Left cardiac atrium (tissue), 4 donors: ENCODE results near the gene RSPH4A. TPM values are rescaled to one million over a fixed set of nuclear protein-coding genes. Genes with fewer than 3 reads are reported as not detected.
"Not testable (repeated sequence)": the region's sequence is repeated elsewhere in the genome, so short reads cannot be mapped to it uniquely, and the experiment has no call there.

Source experiments
- ATAC-seq, 2 donors: fragments of 200-7000 bp; cut with Tn5 transposase; one replicate each; pipeline ENCODE4 v1.9.1; 2020; ENCODE audit warnings: mild to moderate bottlenecking in 2 of 2, moderate library complexity in 2 of 2
- DNase-seq: peaks from one replicate; pipeline ENCODE4 v3.0.0-alpha.2; 2020
- intact Hi-C, 2 donors: fragments of 100-400 bp; cut with DNase I; formaldehyde crosslinking; loops; one replicate each; pipeline versions ENCODE4 v1.14.1 to v1.15.1; 2022 to 2023
- long read RNA-seq: library from polyadenylated mRNA; unstranded; transcript quantifications from one replicate; pipeline ENCODE4 v2.0.0, GENCODE V29; 2021
- total RNA-seq, 2 donors: library from RNA; stranded (reverse); fragmentation: NEBNext Ultra II Directional; extraction: Animal tissue kit (Norgen Biotek cat#: 25700); gene quantifications; one replicate each; pipeline ENCODE4 v1.2.1, GENCODE V29; 2021
- donor health status: DM: no; HTN: yes; CAD: no.
- donor health status: DM: no; HTN: yes; CAD: no; lungs with severe emphysema.
- donor health status: DM: yes; HTN: yes; CAD: no.
- donor health status: Dilated cardiomyopathy.

Gene RSPH4A
- under 1 TPM; 0.12 to 0.31 TPM for total RNA-seq
- long read RNA-seq = 0 reads

DNA sequence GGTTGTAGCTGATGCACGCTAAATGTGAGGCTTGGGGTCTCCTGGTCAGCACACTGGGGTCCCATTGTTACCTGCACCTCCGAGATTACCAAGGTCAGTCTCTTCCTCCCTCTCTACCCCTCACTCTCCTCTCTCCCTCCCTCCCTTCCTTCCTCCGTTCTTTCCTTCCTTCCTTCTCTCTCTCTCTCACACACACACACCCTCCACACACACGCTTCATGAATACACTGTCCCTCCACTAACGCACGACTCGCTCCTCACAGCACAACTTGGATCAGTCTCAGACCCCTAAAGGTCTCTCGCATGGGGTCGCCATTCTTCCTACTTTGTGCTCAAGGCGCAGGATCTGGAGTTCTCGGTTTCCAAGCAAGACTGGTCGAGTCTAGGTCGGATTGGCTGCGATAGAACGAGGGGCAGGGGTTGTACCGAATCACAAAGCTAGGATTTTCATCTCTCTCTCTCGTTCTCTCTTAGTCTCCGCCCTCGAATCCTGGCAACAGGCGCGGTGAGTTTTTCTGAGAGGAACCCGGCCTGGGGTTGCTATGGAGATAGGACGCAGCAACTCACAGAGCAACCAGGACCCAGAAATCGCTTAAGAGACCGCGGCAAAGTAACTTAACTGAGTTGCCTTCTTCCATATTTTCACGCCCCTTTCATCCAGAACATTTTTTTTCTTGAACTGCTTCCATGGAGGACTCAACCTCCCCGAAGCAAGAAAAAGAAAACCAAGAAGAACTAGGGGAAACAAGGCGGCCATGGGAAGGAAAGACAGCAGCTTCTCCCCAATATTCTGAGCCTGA, at the start of gene RSPH4A:
RSPH4A (plus strand) TSS at position 543 of the 800 bp plus-strand sequence; CDS start at position 688, 145 bp downstream.
- ATAC-seq = peak; percentile 99 to 100
- intact Hi-C loops = no loop called here

DNA sequence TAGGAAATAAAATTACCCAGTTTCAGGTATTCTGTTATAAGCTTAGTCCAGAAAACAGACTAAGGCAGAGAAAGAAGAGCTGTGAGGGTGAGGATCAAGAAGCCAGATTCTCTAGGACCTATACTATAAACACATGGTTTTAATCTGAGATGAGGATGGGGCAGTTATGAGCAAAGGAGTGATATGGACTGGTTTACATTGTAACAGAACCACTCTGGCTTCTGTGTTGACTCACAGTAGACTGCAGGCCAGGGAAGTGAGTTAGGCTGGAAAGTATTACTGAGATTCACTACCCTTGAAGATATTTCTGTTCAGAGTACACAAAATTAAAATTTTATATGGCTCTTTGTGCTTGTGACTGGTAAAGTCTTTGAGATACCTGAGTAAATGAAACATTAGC, 48.2 kb upstream of the RSPH4A start:
- DNase-seq (no peak), ATAC-seq (no peak)
- intact Hi-C loops = loop anchor here (10.0 kb wide), 1 partner anchor 293 kb away; the partner anchor contains the start of gene TSPYL1 (in 2 of the 2)

More for the DNA sequence above, at the start of gene RSPH4A:
- peak; percentile 93 for DNase-seq

DNA sequence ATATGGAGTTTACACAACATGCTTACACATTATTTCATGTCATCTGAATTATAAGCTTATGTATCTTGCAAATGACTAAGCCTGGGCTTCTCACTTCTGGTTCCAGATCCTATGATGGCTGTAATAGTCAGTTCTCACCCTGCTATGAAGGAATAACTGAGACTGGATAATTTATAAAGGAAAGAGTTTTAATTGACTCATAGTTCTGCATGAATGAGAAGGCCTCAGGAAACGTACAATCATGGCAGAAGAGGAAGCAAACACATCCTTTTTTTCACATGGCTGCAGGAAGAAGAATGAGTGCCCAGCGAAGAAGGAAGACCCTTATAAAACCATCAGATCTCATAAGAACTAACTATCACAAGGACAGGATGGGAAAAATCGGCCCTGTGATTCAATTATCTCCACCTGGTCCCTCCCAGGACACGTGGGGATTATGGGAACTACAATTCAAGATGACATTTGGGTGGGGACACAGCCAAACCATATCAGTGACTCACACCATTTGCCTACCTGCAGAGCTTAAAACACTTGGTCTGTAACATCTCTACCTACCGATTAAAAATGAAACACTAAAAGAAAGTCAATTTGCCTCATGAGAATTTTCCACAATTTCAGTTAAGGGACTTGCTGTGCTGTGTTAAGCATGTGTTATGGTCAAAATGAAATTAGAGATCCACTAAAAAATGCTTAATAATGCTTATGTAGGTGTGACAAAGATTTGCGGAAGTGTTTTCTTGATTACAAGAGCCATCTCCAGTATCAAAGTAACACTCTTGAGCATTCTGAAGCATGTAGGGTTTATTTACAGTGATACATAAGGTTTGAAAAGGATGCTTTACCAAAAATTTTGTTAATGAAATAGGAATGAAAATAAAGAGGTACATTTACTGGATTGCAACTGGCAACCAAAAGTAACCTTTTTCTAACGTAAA, 47.2 kb upstream of the RSPH4A start:
- intact Hi-C loops = loop anchor here (10.0 kb wide), 1 partner anchor 294 kb away; the partner anchor contains the start of gene TSPYL1 (in 2 of the 2)
- no peak for DNase-seq
- ATAC-seq = no peak

DNA sequence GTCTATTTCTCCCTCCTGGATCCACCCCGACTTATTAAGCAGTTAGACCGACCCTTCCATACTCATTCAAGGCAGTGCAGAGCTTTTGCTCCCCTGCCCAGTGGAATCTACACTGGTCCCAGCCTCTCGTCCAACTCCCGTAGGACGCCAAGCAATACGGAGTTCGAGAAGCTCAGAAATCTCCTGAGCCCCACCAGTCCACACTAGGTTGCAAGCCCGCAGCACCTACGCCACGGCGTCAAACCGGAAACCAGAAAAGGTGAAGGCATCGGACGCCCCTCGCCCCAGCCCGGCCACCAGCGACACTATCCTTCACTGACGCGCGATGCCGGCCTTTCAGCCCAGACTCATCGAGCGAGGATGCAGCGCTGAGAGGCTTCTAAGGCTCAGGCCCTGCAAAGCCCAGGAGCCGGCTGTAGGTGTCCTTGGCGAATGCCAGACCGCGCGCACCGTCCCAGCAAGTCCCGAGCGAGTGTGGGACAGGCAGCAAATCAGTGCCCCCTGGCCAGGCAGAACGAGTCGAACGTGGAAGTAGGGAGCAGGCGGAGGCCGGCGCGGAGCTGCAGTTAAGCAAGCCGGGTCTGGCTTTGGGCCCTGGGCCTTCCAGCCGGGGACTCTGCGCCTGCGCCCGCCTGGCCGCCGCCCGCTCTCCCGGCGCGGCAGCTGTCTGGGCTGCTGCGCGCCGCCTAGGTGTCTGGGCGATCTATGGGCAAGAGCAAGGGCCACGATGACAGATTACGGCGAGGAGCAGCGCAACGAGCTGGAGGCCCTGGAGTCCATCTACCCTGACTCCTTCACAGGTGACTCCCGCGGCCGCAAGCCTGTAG, 45.2 kb upstream of the RSPH4A start, which contains the start of gene RWDD1:
RWDD1 (plus strand) TSS at position 649 of the 827 bp plus-strand sequence; CDS start at position 728, 79 bp downstream.
- peak; percentile 97 to 98 for ATAC-seq
- peak; percentile 99 for DNase-seq
- intact Hi-C loops = no loop called here

DNA sequence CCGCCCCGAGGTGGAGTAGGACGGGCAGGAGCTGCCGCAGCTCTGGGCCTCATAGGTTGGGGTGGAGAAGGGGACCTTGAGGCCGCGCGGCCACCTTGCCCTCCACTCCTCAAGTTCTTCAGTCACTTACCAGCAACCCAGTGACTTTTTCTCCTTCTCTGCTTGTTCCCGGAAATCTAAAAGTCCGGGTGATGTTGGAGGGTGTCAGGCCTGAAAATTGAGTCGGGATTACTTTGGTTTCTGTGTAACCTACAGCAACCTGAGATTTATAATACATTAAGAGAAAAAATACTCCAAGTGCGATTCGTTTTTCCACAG, 44.6 kb upstream of the RSPH4A start:
- ATAC-seq = peak in 1 of 2 donors; percentile 48
- DNase-seq = no peak
- intact Hi-C loops = no loop called here

DNA sequence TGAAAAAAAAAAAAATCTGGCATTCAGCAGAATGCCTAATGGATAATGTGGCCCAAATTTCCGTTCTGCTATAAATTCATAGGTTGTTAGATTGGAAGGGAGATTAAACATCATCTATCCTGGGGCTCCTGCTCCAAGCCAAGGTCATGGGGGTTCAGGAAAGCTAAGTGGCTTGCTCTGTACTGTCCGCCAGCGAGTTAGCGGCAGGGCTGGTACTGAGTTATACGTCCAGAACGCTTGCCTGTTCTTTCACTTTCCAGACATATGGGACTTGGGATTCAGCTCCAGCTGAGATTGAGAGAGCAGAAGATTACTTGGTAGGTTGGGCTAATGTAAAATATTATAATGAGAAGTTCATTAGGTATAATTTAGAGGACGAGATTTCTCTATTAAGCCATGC, 44.1 kb upstream of the RSPH4A start:
- peak; percentile 35 for DNase-seq
- intact Hi-C loops = no loop called here
- ATAC-seq = peak; percentile 12 to 31

DNA sequence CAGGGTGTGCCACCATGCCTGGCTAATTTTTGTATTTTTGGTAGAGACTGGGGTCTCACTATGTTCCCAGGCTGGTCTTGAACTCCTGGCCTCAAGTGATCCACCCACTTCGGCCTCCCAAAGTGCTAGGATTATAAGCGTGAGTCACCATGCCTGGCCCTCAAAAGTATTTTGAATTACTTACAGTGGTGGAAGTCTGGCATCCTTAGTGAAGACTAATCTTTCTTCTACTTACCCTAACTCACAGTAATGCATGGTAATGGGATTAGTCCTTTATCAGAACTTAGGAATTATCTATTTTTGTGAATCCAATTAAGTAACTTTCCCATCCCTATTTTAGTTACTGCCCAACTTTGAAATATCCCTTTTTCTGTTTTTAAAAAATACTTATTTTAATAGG, 41.1 kb upstream of the RSPH4A start:
- ATAC-seq = no peak
- intact Hi-C loops = no loop called here
- DNase-seq = no peak

DNA sequence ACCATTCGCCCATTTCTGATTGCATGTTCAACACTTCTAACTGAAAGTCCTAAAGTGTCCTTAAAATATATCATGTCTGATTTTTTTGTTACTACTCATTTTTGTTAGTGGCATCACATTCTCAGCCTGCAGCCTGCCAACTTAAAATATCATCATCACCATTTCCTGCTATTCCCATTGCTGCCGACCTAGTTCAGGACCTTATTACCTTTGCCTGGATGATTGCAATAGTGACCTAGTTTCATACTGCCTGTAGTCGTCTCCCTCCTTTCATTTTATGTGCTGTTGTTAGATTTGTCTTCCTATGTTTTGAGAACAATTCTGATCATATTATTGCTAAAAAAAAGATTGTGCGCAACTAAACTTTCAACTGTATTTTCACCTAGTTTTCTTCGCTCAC, 38.8 kb upstream of the RSPH4A start:
- intact Hi-C loops = no loop called here
- DNase-seq (no peak), ATAC-seq (no peak)

DNA sequence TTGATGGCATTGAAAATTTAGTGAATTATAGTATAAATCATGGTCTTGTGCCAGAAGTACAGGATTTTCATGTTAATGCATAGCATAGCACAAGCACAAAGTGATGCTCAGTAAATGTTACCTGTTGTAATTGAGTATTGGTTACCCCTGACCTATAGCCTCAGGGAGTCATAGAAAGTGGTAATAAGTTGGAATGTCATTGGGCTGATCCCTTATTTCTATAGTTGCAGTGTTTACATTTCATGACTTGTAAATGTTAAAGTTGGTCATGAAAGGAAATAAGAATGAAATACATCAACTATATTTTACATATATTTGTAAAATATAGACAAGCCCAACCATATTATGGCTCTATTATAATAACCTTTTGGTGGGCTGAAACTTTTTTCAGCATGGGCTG, 37.9 kb upstream of the RSPH4A start:
- DNase-seq = no peak
- intact Hi-C loops = no loop called here
- ATAC-seq = no peak

DNA sequence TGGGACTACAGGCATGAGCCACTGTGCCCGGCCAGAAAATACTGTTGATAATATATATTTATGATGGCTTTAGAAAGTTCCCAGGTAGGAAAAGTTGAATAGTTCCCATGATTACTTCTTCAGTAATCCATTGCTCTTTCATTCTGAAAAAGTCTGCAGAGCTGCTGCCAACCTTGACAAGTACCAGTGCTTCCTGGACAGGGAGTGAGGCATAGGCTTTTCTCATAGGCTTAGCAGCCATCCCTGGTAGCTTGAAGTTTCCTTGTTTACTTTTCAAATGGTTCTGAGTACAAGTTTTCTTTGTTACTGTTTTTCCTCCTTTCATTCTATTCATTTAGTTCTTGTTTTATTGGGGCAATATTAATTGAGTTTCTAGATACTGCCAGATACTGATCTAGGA, 37.1 kb upstream of the RSPH4A start:
- DNase-seq = no peak
- intact Hi-C loops = no loop called here
- no peak for ATAC-seq

DNA sequence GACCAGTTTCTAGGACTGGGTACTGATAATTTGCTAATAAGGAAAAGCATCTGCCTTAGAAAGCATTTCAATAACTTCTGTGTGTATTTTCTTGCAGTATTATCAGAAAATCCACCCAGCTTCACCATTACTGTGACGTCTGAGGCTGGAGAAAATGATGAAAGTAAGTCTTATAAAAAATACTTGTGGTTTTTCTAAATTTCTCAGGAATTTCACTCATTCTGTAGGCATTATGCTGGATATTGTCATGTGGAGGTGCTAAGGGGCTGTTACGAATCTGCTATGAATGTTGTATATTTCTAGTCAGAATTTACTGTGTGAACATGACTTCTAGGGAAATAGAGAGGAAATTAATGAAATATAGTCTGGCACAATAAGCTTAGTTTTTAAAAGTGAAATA, 36.1 kb upstream of the RSPH4A start:
- intact Hi-C loops = no loop called here
- DNase-seq (no peak), ATAC-seq (no peak)

DNA sequence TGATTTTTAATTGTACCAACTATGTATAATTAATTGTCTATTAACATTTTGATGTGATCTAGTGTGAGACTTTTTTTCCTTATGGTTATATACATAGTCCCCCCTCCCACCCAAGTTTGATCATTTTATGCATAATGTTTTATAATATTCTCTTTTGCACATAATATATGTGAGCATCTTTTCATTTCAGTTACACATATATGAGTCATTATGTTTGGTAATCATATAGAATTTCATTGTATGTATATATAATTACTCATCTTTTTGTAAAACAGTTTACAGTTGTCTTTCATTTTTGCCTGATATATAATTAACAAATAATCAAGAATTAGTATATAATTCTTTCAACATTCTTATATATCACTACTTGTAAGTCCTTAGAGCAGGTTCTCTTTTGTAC, 30.0 kb upstream of the RSPH4A start:
- DNase-seq (no peak), ATAC-seq (no peak)
- intact Hi-C loops = no loop called here

DNA sequence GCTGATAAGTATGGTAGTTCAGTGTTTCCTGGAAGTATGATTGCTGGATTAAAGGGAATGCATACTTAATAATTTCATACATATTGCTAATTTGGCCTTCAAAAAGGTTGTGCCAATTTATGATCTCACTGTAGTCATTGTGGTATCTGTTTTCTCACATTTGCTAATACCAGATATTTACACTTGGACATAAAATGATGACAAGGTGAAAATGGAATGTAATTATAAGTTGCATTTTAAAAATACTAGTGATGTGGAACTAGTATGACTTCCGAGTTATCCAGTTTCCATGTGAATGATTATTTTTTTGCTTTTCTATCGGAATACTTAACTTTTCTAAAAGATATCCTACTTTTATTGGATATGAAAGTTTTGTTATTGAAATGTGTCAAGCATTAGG, 29.5 kb upstream of the RSPH4A start:
- intact Hi-C loops = no loop called here
- ATAC-seq (no peak), DNase-seq (no peak)

DNA sequence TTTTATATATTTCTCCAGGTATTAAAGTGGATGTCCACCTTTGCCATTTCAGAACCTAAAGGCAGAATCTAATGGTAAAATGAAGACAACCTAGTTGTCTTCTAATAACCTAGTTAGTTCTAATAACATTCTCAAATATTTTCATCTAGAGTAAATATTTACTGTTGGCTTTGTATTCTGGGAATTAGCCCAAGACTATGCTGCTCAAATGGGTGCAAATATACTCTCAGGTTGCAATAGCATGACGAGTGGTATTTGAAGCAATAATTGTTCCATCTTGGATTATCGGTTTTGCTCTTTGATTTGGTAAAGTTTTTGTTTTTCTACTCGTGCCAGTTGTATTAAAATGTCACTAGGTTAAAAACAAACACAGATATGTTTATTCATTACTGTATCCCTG, 21.0 kb upstream of the RSPH4A start:
- no peak for ATAC-seq
- DNase-seq = no peak
- intact Hi-C loops = no loop called here

DNA sequence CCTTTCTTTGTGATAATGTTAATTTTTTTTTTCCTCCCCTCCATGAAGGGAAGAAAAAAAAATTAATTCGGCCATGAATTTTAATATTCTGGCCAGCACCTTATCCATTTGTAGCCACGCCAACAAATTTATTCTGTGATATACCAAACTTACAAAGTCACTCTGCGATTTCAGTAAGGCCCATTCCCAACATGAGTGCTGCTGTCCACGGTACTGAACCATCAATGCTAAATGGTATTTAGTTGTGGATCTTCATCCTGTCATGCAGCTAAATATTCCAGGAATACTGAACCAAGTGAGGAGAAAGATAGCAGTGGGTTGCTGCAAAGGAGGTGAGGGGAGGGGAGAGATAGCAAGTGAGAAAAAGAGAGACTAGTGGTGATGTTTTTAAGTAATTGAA, 19.5 kb upstream of the RSPH4A start:
- intact Hi-C loops = no loop called here
- no peak for DNase-seq
- ATAC-seq = no peak

DNA sequence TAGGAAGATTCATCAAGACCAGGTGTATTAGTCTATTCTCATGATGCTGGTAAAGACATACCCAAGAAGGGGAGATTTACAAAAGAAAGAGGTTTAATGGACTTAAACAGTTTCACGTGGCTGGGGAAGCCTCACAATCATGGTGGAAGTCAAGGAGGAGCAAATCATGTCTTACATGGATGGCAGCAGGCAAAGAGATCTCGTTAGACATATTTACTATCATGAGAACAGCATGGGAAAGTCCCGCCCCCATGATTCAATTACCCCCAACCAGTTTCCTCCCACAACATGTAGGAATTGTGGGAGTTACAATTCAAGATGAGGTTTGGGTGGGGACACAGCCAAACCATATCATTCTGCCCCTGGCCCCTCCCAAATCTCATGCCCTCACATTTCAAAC, 12.4 kb upstream of the RSPH4A start:
- intact Hi-C loops = loop anchor here in 1 of 2 donors (10.0 kb wide), 1 partner anchor 51 kb away; no protein-coding TSS in a partner anchor
- not testable (repeated sequence) for ATAC-seq, DNase-seq

DNA sequence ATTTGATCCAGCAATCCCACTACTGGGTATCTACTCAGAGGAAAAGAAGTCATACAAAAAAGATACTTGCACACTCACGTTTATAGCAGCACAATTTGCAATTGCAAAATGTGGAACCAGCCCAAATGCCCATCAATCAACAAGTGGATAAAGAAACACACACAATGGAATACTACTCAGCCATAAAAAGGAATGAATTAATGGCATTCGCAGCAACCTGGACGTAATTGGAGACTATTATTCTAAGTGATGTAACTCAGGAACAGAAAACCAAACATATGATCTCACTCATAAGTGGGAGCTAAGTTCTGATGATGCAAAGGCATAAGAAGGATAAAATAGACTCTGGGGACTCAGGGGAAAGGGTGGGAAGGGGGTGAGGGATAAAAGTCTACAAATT, 11.4 kb upstream of the RSPH4A start:
- intact Hi-C loops = loop anchor here in 1 of 2 donors (10.0 kb wide), 1 partner anchor 50 kb away; no protein-coding TSS in a partner anchor
- not testable (repeated sequence) for DNase-seq, ATAC-seq

DNA sequence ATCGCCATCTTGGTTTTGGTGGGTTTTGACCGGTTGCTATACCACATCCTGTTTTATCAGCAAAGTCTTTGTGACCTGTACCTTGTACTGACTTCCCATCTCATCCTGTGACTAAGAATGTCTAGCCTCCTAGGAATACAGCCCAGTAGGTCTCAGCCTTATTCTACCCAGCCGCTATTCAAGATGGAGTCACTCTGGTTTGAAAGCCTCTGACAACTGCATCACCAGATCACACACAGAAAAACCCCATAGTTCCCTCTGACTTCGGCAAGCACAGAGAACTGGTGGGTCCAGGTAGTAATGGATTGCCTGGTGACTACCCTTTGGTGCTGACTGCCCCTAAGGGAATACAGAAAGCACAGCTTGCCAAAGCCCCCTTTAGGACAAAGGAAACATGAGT, 10.3 kb upstream of the RSPH4A start:
- intact Hi-C loops = loop anchor here in 1 of 2 donors (10.0 kb wide), 1 partner anchor 49 kb away; no protein-coding TSS in a partner anchor
- DNase-seq (no peak), ATAC-seq (no peak)

DNA sequence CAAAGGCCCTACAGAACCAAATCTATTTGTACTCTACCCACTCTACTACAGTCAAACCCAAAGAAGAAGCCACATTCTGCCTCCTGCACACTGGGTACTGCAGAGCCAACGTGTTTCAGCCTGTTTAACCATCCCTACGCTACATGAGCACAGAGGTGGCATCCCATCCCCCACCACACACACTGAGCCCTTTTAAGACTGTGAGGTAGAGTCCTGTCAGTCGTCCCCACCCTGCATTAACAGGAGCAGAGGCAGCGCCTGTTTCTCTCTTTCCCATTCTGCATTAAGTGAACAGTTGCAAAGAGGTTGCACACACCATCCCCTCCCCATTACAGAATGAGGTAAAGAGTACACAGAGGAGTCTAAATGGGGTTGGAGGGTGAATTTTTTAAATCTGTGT, 5.2 kb upstream of the RSPH4A start:
- no peak for ATAC-seq
- DNase-seq = no peak
- intact Hi-C loops = no loop called here
